Activated CD4-positive, alpha-beta memory T cell treated with anti-CD3 and anti-CD28 coated beads for 36 hours (primary cell): ENCODE results near the gene GJB3. TPM values are rescaled to one million over a fixed set of nuclear protein-coding genes. Genes with fewer than 3 reads are reported as not detected.
"Not testable (repeated sequence)": the region's sequence is repeated elsewhere in the genome, so short reads cannot be mapped to it uniquely, and the experiment has no call there.

Source experiments
- CTCF ChIA-PET: fragments of 350-600 bp; sonication (Branson Sonifier 250); formaldehyde crosslinking; loops from one replicate; lab custom pipeline; 2021; ENCODE audit warnings: antibody characterized with exemption, inconsistent platforms; lab: Charles Lee
- POLR2A ChIA-PET: fragments of 350-600 bp; sonication (Branson Sonifier 250); formaldehyde crosslinking; loops from one replicate; lab custom pipeline; 2021; ENCODE audit warnings: antibody characterized with exemption; lab: Charles Lee
- DNase-seq: peaks from one replicate; pipeline ENCODE4 v3.0.0-alpha.2; 2020
- H3K27ac Mint-ChIP-seq: one replicate; pipeline ENCODE4 v1.8.0; 2021; ENCODE audit warnings: mixed read lengths
- H3K27me3 Mint-ChIP-seq: one replicate; pipeline ENCODE4 v1.8.0; 2021; ENCODE audit warnings: mixed read lengths
- H3K36me3 Mint-ChIP-seq: one replicate; pipeline ENCODE4 v1.8.0; 2021; ENCODE audit warnings: mixed read lengths
- H3K4me1 Mint-ChIP-seq: one replicate; pipeline ENCODE4 v1.8.0; 2021; ENCODE audit warnings: low read depth, mixed read lengths
- H3K4me3 Mint-ChIP-seq: one replicate; pipeline ENCODE4 v1.8.0; 2021; ENCODE audit warnings: mild to moderate bottlenecking, mixed read lengths
- H3K9me3 Mint-ChIP-seq: one replicate; pipeline ENCODE4 v1.8.0; 2021; ENCODE audit warnings: mixed read lengths
- intact Hi-C: fragments of 100-400 bp; cut with micrococcal nuclease; formaldehyde crosslinking; loops from one replicate; pipeline ENCODE4 v1.15.1; 2023
- total RNA-seq, 2 experiments: library from RNA; stranded (reverse); gene quantifications; one replicate each; pipeline ENCODE4 v1.2.3, GENCODE V29; 2021

The GJB3 gene
- total RNA-seq, 2 experiments from 2014 or later = not detected

- Mint-ChIP-seq H3K9me3 (no peaks in the 10 kb centered on the region), H3K27ac (no peak overlapping the region), H3K4me1 (no peaks in the 10 kb centered on the region), H3K4me3 (no peak overlapping the region), H3K36me3 (no peaks in the 10 kb centered on the region), H3K27me3 (peaks cover 6% of the 10 kb centered on the region)
- no peak for DNase-seq
- ChIA-PET POLR2A (no interaction called here), CTCF (no interaction called here)
- intact Hi-C loops = no loop called here
Measured at GRCh38 chr1:34762474-34763141, 18.4 kb upstream of the GJB3 start.

- CTCF ChIA-PET = no interaction called here
- no peak overlapping the region for H3K27ac Mint-ChIP-seq
Measured at GRCh38 chr1:34763142-34763781, 17.8 kb upstream of the GJB3 start.

GRCh38 chr1:34768856-34769255 lies 12.2 kb upstream of the GJB3 start:
- H3K9me3 Mint-ChIP-seq = no peaks in the 10 kb centered on the region
- no peak overlapping the region for H3K4me3 Mint-ChIP-seq
- intact Hi-C loops = no loop called here
- H3K27me3 Mint-ChIP-seq = no peaks in the 10 kb centered on the region
- no peak overlapping the region for H3K27ac Mint-ChIP-seq
- H3K4me1 Mint-ChIP-seq = no peaks in the 10 kb centered on the region
- DNase-seq = no peak
- no peaks in the 10 kb centered on the region for H3K36me3 Mint-ChIP-seq
- POLR2A ChIA-PET = no interaction called here
- CTCF ChIA-PET = no interaction called here

More at GRCh38 chr1:34763142-34763781, 17.8 kb upstream of the GJB3 start:
- intact Hi-C loops = no loop called here
- peaks cover 5% of the 10 kb centered on the region for H3K27me3 Mint-ChIP-seq
- H3K9me3 Mint-ChIP-seq = no peaks in the 10 kb centered on the region
- H3K4me3 Mint-ChIP-seq = no peak overlapping the region
- POLR2A ChIA-PET = no interaction called here
- H3K4me1 Mint-ChIP-seq = no peaks in the 10 kb centered on the region
- DNase-seq = no peak
- H3K36me3 Mint-ChIP-seq = no peaks in the 10 kb centered on the region

- peaks cover 1% of the 10 kb centered on the region for H3K27me3 Mint-ChIP-seq
- no peaks in the 10 kb centered on the region for H3K36me3 Mint-ChIP-seq
- DNase-seq = no peak
- ChIA-PET POLR2A (no interaction called here), CTCF (no interaction called here)
- no peak overlapping the region for H3K27ac Mint-ChIP-seq
- H3K4me3 Mint-ChIP-seq = no peak overlapping the region
- no peaks in the 10 kb centered on the region for H3K9me3 Mint-ChIP-seq
- H3K4me1 Mint-ChIP-seq = no peaks in the 10 kb centered on the region
- intact Hi-C loops = no loop called here
Measured at GRCh38 chr1:34770891-34771504, 10.0 kb upstream of the GJB3 start.

GRCh38 chr1:34771573-34772371 lies 9.2 kb upstream of the GJB3 start:
- Mint-ChIP-seq H3K27me3 (peaks cover 1% of the 10 kb centered on the region), H3K27ac (no peak overlapping the region), H3K4me3 (no peak overlapping the region), H3K9me3 (no peaks in the 10 kb centered on the region), H3K4me1 (no peaks in the 10 kb centered on the region), H3K36me3 (no peaks in the 10 kb centered on the region)
- POLR2A ChIA-PET = no interaction called here
- DNase-seq = no peak
- CTCF ChIA-PET = no interaction called here
- intact Hi-C loops = no loop called here

- DNase-seq, intact Hi-C loops, POLR2A ChIA-PET, CTCF ChIA-PET, H3K4me3 Mint-ChIP-seq, H3K4me1 Mint-ChIP-seq, H3K9me3 Mint-ChIP-seq, H3K36me3 Mint-ChIP-seq, H3K27ac Mint-ChIP-seq, H3K27me3 Mint-ChIP-seq: not testable (repeated sequence)
Measured at GRCh38 chr1:34773114-34773513, 7.9 kb upstream of the GJB3 start.

- Mint-ChIP-seq H3K9me3 (no peaks in the 10 kb centered on the region), H3K27me3 (peaks cover 13% of the 10 kb centered on the region), H3K36me3 (no peaks in the 10 kb centered on the region), H3K4me3 (no peak overlapping the region), H3K4me1 (no peaks in the 10 kb centered on the region), H3K27ac (no peak overlapping the region)
- DNase-seq = no peak
- intact Hi-C loops = no loop called here
- ChIA-PET CTCF (interaction anchor here (0.6 kb wide), 1 partner anchor 12 kb away, joined by 3 read pairs; no protein-coding TSS in a partner anchor), POLR2A (no interaction called here)
Measured at GRCh38 chr1:34774957-34775356, 6.1 kb upstream of the GJB3 start.

GRCh38 chr1:34776911-34777310 lies 4.1 kb upstream of the GJB3 start:
- no peak for DNase-seq
- Mint-ChIP-seq H3K36me3 (no peaks in the 10 kb centered on the region), H3K4me1 (no peaks in the 10 kb centered on the region), H3K9me3 (no peaks in the 10 kb centered on the region), H3K27me3 (peaks cover 20% of the 10 kb centered on the region), H3K27ac (no peak overlapping the region), H3K4me3 (no peak overlapping the region)
- POLR2A ChIA-PET = no interaction called here
- intact Hi-C loops = no loop called here
- CTCF ChIA-PET = no interaction called here

GRCh38 chr1:34777519-34778321 lies 3.3 kb upstream of the GJB3 start:
- peaks cover 27% of the 10 kb centered on the region for H3K27me3 Mint-ChIP-seq
- no peaks in the 10 kb centered on the region for H3K36me3 Mint-ChIP-seq
- no peaks in the 10 kb centered on the region for H3K9me3 Mint-ChIP-seq
- no peak for DNase-seq
- intact Hi-C loops = no loop called here
- H3K4me1 Mint-ChIP-seq = no peaks in the 10 kb centered on the region
- POLR2A ChIA-PET = no interaction called here
- CTCF ChIA-PET = interaction anchor here (1.8 kb wide), 1 partner anchor 35 kb away, joined by 5 read pairs; no protein-coding TSS in a partner anchor
- no peak overlapping the region for H3K4me3 Mint-ChIP-seq
- H3K27ac Mint-ChIP-seq = no peak overlapping the region

GRCh38 chr1:34778381-34778780 lies 2.6 kb upstream of the GJB3 start:
- Mint-ChIP-seq H3K27ac (no peak overlapping the region), H3K9me3 (no peaks in the 10 kb centered on the region), H3K27me3 (peaks cover 32% of the 10 kb centered on the region), H3K36me3 (no peaks in the 10 kb centered on the region), H3K4me1 (no peaks in the 10 kb centered on the region), H3K4me3 (no peak overlapping the region)
- intact Hi-C loops = no loop called here
- no peak for DNase-seq
- ChIA-PET CTCF (interaction anchor here (1.8 kb wide), 1 partner anchor 36 kb away, joined by 5 read pairs; no protein-coding TSS in a partner anchor), POLR2A (no interaction called here)

- ChIA-PET CTCF (interaction anchor here (1.8 kb wide), 1 partner anchor 36 kb away, joined by 5 read pairs; no protein-coding TSS in a partner anchor), POLR2A (no interaction called here)
- no peak overlapping the region for H3K4me3 Mint-ChIP-seq
- no peaks in the 10 kb centered on the region for H3K9me3 Mint-ChIP-seq
- DNase-seq = no peak
- intact Hi-C loops = no loop called here
- no peaks in the 10 kb centered on the region for H3K4me1 Mint-ChIP-seq
- H3K27ac Mint-ChIP-seq = no peak overlapping the region
- no peaks in the 10 kb centered on the region for H3K36me3 Mint-ChIP-seq
- H3K27me3 Mint-ChIP-seq = peaks cover 33% of the 10 kb centered on the region
Measured at GRCh38 chr1:34779005-34779404, 2.0 kb upstream of the GJB3 start.
